COLO668 (cell line): ENCODE measurements around the gene SUN1.
"Not testable (repeated sequence)": the region's sequence is repeated elsewhere in the genome, so short reads cannot be mapped to it uniquely, and the experiment has no call there.

Experiments used
- DNase-seq: peaks from one replicate; lab custom pipeline; 2025; ENCODE audit not compliant: unreplicated experiment; lab: John Stamatoyannopoulos, UW

SUN1 gene

DNA sequence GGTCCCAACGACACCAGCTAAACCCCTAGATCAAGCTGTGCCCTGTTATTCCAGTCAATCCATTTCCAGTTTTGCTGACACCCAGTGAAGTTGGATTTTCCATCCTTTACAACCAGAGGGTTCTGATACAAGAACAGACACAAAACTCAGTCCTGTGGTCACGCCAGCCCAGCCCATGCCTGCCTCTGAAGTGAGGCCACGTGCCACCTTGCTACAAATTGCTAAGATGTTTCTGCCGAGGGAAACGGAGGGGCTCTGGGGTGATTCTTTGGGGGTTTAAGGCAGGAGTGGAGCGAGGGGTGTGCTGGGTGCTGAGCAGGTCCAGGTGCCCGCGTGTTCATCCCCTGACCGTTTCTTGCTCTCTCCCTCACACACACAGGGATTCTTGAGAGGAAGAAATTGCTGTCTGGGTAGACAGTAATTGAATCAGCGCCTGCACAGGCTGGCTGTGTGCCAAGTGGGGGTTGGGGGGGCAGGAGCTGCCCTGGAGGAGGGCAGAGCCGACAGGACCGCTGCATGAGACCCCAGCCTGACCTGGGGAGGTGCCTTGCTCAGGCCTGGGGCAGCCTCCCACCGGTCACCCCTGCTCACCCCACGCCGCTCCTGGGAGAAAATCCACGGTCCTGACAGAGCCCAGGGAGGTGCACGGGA, 84.1 kb downstream of the SUN1 start:
- DNase-seq, result no peak

DNA sequence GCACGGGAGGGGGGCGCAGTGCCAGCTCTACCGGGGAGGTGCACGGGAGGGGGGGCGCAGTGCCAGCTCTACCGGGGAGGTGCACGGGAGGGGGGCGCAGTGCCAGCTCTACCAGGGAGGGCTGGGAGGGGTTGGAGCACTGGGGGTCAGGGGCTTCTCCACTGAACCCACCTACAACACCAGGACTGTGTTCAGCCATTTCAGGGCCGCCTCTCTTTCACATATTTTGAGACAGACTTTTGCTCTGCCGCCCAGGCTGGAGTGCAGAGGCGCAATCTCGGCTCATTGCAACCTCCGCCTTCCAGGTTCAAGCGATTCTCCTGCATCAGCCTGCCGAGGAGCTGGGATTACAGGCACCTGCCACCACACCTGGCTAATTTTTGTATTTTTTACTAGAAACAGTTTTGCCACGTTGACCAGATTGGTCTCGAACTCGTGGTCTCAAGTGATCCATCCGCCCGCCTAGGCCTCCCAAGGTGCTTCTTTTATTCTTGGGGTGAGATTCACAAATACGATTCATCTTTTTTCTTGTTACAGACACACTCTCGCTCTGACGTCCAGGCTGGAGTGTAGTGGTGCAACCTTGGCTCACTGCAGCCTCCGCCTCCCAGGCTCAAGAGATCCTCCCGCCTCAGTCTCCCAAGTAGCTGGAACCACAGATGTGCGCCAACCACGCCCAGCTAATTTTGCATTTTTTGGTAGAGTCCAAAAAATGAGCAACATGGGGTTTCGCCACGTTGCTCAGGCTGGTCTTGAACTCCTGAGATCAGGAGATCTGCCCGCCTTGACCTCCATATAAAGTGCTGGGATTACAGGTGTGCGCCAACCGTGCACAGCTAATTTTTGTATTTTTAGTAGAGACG, 85.2 kb downstream of the SUN1 start:
- DNase-seq, result no peak

GRCh38 chr7:918118-918425, 85.8 kb downstream of the SUN1 start:
- no peak for DNase-seq

GRCh38 chr7:918441-919113, 86.3 kb downstream of the SUN1 start:
- DNase-seq, result no peak

GRCh38 chr7:919114-919442, 86.8 kb downstream of the SUN1 start:
- DNase-seq, result no peak

DNA sequence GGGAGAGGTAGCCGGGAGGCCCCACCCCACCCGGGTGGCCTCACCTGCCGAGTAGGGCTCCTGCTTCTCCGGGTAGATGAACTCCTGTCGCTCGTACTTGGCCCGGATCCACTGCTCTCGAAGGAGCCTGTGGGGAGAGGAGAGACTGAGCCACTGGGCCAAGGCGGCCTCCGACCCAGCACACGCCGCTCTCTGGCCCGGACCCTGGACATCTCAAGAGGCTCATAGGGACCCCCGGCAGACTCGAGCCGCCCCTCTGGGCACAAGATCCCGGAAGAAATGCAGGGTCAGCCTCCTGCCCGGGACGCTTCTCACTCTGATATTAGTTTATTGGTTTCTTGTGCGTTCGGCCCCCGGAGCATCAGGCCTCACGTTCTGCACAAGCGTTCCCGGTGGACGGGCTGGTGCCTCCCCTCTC, 87.7 kb downstream of the SUN1 start:
- DNase-seq, result no peak

DNA sequence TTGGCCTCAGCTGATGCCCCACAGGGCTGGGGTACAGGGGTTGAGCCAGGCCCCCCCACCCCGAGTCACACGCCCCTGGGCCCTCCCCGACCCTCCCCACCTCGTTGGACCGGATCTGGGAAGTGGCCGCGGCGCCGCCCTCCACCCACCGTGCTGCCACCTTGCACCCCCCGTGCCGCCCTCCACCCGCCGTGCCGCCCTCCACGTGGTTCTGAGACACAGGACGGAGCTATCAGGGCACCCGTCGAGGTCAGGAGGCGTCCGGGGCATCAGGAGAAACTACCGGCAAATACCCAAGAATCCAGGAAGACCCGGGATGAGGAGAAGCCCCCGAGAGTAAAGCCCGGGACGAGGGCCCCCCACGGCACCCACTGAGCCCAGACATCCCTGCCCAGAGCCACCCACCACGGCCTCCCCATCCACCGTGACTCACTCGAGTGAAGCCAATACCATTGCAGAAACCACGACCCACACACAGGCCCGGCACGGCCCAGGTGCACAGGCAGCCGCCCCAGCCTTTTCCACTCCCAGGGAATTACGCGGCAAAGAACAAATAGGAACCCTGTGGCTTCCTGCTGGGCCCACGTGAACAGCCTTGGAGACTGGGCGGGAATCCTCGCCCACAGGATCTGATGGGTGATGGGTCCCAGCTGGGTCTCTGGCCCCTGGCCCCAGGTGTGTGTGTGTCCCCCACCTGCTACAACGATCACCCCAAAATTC, 88.2 kb downstream of the SUN1 start:
- DNase-seq, result peak; percentile 49

GRCh38 chr7:921071-921461, 88.8 kb downstream of the SUN1 start:
- DNase-seq, result no peak

DNA sequence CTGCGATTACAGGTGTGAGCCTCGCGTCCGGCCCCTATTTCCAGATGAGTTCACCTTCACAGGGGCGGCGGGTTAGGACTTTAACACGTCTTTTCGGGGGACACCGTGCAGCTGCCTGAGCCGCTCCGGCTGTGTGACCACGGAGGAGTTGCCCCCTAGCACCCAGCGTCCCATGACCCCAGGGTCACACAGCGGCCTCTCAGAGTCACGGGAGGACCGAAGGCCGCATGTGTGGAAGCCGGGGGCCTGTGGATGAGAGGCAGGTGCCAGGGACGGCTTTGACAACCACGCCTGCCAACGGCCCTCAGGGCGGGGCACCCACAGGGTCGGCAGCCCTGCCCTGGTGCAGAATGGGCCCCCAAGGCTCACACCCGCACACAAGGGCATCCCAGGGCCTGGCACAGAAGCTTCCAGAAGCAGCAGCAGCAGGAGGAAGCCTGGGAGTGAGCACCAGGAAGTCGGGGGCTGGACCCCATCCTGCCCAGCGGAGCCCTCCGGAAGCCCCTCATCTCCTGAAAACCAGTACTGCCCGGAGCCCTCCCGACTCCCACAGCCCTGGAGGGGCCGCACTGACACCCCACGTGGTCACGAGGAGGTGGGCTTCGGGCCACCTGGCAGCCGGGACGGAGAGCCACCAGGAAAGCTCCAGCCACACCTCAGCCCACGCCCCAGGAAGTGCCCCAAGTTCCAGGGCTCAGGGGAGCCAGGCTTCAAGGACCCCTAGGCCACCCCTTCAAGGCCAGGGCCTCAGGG, 89.5 kb downstream of the SUN1 start:
- no peak for DNase-seq

GRCh38 chr7:922334-923107, 90.2 kb downstream of the SUN1 start:
- DNase-seq, result no peak

DNA sequence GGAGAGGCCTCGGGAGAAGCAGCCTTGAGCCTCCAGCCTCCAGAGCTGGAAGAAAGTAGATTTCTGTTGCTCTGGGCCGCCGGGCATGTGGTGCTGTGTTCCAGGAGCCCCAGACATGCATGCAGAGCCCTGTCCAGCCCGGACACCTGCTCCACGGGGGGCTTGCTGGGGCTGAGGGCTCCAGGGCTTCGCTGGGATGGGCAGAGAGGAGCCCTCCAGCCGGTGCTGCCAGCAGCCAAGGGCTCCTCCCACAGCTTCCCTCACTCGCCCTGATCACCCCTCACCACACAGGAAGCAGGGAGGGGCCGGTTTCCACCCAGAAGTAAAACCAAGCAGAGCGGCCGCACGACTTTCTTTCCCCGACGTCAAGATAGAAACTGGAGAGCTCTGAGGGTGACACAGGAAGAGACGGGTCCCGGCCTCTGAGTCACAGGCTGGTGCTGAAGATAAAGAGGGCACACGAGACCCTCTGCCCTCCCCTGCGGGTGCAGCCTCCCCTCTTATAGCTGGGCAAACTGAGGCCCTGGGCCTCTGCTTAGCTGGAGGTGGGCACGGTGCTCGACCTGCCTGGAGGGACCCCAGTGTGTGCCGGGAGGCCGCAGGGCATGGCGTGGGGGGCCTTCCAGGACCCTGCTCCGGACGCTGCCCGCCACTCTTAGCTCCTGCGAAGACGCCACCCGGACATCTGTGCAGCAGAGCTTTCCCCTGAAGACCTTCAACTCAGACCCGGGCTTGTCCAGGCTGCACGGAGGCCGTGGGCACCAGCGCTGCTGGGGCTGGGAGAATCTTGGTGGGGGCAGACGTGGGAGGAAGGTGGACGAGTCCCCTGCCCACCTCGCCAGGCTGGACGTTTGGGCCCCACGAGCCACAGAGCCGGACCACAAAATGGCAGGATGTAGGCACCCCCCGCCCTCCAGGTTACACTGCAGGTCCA, 91.1 kb downstream of the SUN1 start:
- DNase-seq, result no peak

DNA sequence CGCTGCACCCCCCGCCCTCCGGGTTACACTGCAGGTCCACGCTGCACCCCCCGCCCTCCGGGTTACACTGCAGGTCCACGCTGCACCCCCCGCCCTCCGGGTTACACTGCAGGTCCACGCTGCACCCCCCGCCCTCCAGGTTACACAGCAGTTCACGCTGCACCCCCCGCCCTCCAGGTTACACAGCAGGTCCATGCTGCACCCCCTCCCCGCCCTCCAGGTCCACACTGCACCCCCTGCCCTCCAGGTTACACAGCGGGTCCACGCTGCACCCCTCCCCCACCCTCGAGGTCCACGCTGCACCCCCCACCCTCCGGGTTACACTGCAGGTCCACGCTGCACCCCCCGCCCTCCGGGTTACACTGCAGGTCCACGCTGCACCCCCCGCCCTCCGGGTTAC, 91.8 kb downstream of the SUN1 start:
- not testable (repeated sequence) for DNase-seq
